IMR-90 (cell line): ENCODE data around the gene TMEM117.

Source experiments
- CEBPB ChIP-seq: IDR thresholded peaks from 2 replicates; pipeline ENCODE4 v1.6.1; 2012; ENCODE audit warnings: low read depth, low read length, improper control_type of control experiment
- CTCF ChIP-seq: conservative IDR thresholded peaks from 2 replicates; pipeline ENCODE4 v1.5.1; 2012; ENCODE audit warnings: mild to moderate bottlenecking, low read depth, low read length, improper control_type of control experiment
- POLR2A ChIP-seq: IDR thresholded peaks from 2 replicates; pipeline ENCODE4 v1.6.1; 2012; ENCODE audit warnings: mild to moderate bottlenecking, low read depth, low read length
- SMC3 ChIP-seq: fragments of 150-350 bp; IDR thresholded peaks from 2 replicates; pipeline ENCODE4 v1.6.1; 2016; ENCODE audit warnings: low read depth, mild to moderate bottlenecking, antibody characterized with exemption, low read length, moderate library complexity
- TF ChIP-seq, protein P1 (sequence below): fragments of 150-350 bp; IDR thresholded peaks from 2 replicates; pipeline ENCODE4 v1.6.1; 2016; ENCODE audit warnings: low read depth, mild to moderate bottlenecking, low read length, moderate library complexity, borderline replicate concordance

GRCh38 chr12:44225149-44225510, 389.2 kb downstream of the TMEM117 start:
- TF ChIP-seq POLR2A = no peak
- no peak for TF ChIP-seq CTCF
- TF ChIP-seq, protein P1, sequence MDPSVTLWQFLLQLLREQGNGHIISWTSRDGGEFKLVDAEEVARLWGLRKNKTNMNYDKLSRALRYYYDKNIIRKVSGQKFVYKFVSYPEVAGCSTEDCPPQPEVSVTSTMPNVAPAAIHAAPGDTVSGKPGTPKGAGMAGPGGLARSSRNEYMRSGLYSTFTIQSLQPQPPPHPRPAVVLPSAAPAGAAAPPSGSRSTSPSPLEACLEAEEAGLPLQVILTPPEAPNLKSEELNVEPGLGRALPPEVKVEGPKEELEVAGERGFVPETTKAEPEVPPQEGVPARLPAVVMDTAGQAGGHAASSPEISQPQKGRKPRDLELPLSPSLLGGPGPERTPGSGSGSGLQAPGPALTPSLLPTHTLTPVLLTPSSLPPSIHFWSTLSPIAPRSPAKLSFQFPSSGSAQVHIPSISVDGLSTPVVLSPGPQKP = no peak
- no peak for TF ChIP-seq SMC3
- no peak for TF ChIP-seq CEBPB
